A673 (cell line): ENCODE results near the gene FRAS1. TPM values are rescaled to one million over a fixed set of nuclear protein-coding genes. Genes with fewer than 3 reads are reported as not detected.
"Not testable (repeated sequence)": the region's sequence is repeated elsewhere in the genome, so short reads cannot be mapped to it uniquely, and the experiment has no call there.

Experiments
- BruUV-seq: library from RNA; stranded (reverse); fragments of 400-500 nt; replicated peaks from 2 replicates; lab custom pipeline; 2021; lab: Mats Ljungman, UMichigan
- CTCF ChIA-PET: fragments of 300-600 bp; sonication (Branson Sonifier 250); formaldehyde crosslinking; loops from one replicate; lab custom pipeline; 2022; ENCODE audit warnings: antibody characterized with exemption; lab: Charles Lee
- POLR2A ChIA-PET: fragments of 300-600 bp; sonication (Branson Sonifier 250); formaldehyde crosslinking; loops from one replicate; lab custom pipeline; 2022; ENCODE audit warnings: antibody characterized with exemption; ENCODE audit not compliant: low non-redundant PET; lab: Charles Lee
- DNase-seq: peaks from one replicate; pipeline ENCODE4 v3.0.0-alpha.2; 2015; ENCODE audit warnings: low spot score
- H3K27ac ChIP-seq: fragments of 200-600 bp; sonication (generic); 2 replicates; pipeline ENCODE4 v1.5.1; 2016; ENCODE audit warnings: mixed run types, low read depth, mild to moderate bottlenecking, mixed read lengths, antibody characterized with exemption, low read length; ENCODE audit not compliant: poor library complexity, severe bottlenecking
- H3K27me3 ChIP-seq: fragments of 200-600 bp; sonication (generic); replicated peaks from 2 replicates; pipeline ENCODE4 v1.6.1; 2017; ENCODE audit warnings: mixed run types, low read depth, mild to moderate bottlenecking, mixed read lengths, antibody characterized with exemption, low read length; ENCODE audit not compliant: insufficient read depth, poor library complexity
- H3K36me3 ChIP-seq: fragments of 200-600 bp; sonication (generic); 2 replicates; pipeline ENCODE4 v1.6.1; 2016; ENCODE audit warnings: mixed run types, mild to moderate bottlenecking, mixed read lengths, antibody characterized with exemption, low read length; ENCODE audit not compliant: insufficient read depth, poor library complexity, severe bottlenecking
- H3K4me1 ChIP-seq: fragments of 200-600 bp; sonication (generic); 2 replicates; pipeline ENCODE4 v1.6.1; 2017; ENCODE audit warnings: mixed run types, mild to moderate bottlenecking, mixed read lengths, antibody characterized with exemption, low read length; ENCODE audit not compliant: insufficient read depth, poor library complexity, severe bottlenecking
- H3K4me3 ChIP-seq: fragments of 200-600 bp; sonication (generic); 2 replicates; pipeline ENCODE4 v1.5.1; 2016; ENCODE audit warnings: low read depth, mixed run types, mild to moderate bottlenecking, mixed read lengths, low read length; ENCODE audit not compliant: poor library complexity, severe bottlenecking
- H3K9me3 ChIP-seq: fragments of 200-600 bp; sonication (generic); 2 replicates; pipeline ENCODE4 v1.6.1; 2016; ENCODE audit warnings: mixed run types, low read depth, mild to moderate bottlenecking, mixed read lengths, antibody characterized with exemption, low read length; ENCODE audit not compliant: poor library complexity, severe bottlenecking
- CTCF ChIP-seq: fragments of 300-800, 200-600 bp; sonication (generic); conservative IDR thresholded peaks from 2 replicates; pipeline ENCODE4 v1.5.1; 2017; ENCODE audit warnings: low read depth, mild to moderate bottlenecking, antibody characterized with exemption, low read length, moderate library complexity, mixed read lengths
- EZH2 ChIP-seq: fragments of 200-600 bp; sonication (generic); IDR thresholded peaks from 2 replicates; pipeline ENCODE4 v1.6.1; 2017; ENCODE audit warnings: borderline replicate concordance, low read depth, mild to moderate bottlenecking, mixed read lengths, antibody characterized with exemption, low read length; ENCODE audit not compliant: poor library complexity, severe bottlenecking
- intact Hi-C: fragments of 100-400 bp; cut with micrococcal nuclease; formaldehyde crosslinking; loops from one replicate; pipeline ENCODE4 v1.10.0; 2022; ENCODE audit not compliant: unreplicated experiment
- total RNA-seq: library from RNA; stranded (reverse); gene quantifications from 2 replicates; pipeline ENCODE4 v1.2.3, GENCODE V29; 2021

FRAS1 gene
- total RNA-seq, 1 experiment from 2014 or later: 0.06 TPM

- intact Hi-C loops: no loop called here
- DNase-seq: no peak
- H3K4me1 ChIP-seq: no peaks in the 10 kb centered on the region
- no TSS peak for BruUV-seq
- no peak overlapping the region for H3K27ac ChIP-seq
- no peak overlapping the region for H3K4me3 ChIP-seq
- no peaks in the 10 kb centered on the region for H3K36me3 ChIP-seq
- ChIA-PET POLR2A (no interaction called here), CTCF (no interaction called here)
- no peaks in the 10 kb centered on the region for H3K27me3 ChIP-seq
- H3K9me3 ChIP-seq: no peaks in the 10 kb centered on the region
- TF ChIP-seq CTCF (no peak), EZH2 (no peak)
Measured at GRCh38 chr4:78484574-78484973, 427.5 kb downstream of the FRAS1 start.

GRCh38 chr4:78493731-78494130 lies 436.6 kb downstream of the FRAS1 start:
- POLR2A ChIA-PET: no interaction called here
- TF ChIP-seq EZH2 (no peak), CTCF (no peak)
- no peaks in the 10 kb centered on the region for H3K36me3 ChIP-seq
- peaks cover 5% of the 10 kb centered on the region for H3K4me1 ChIP-seq
- H3K4me3 ChIP-seq: no peak overlapping the region
- CTCF ChIA-PET: no interaction called here
- no peaks in the 10 kb centered on the region for H3K27me3 ChIP-seq
- H3K9me3 ChIP-seq: no peaks in the 10 kb centered on the region
- intact Hi-C loops: no loop called here
- BruUV-seq: no TSS peak
- DNase-seq: no peak
- H3K27ac ChIP-seq: no peak overlapping the region

GRCh38 chr4:78496021-78496643 lies 439.0 kb downstream of the FRAS1 start:
- POLR2A ChIA-PET: no interaction called here
- Histone ChIP-seq H3K4me1 (peaks cover 5% of the 10 kb centered on the region), H3K4me3 (no peak overlapping the region), H3K27ac (no peak overlapping the region), H3K9me3 (no peaks in the 10 kb centered on the region), H3K36me3 (no peaks in the 10 kb centered on the region), H3K27me3 (no peaks in the 10 kb centered on the region)
- intact Hi-C loops: no loop called here
- CTCF ChIA-PET: no interaction called here
- no peak for DNase-seq
- TF ChIP-seq EZH2 (no peak), CTCF (no peak)
- no TSS peak for BruUV-seq

- POLR2A ChIA-PET, DNase-seq, CTCF ChIA-PET, intact Hi-C loops, H3K9me3 ChIP-seq, H3K27ac ChIP-seq, H3K36me3 ChIP-seq, BruUV-seq, H3K27me3 ChIP-seq, H3K4me3 ChIP-seq, H3K4me1 ChIP-seq: not testable (repeated sequence)
Measured at GRCh38 chr4:78506260-78506659, 449.1 kb downstream of the FRAS1 start.
